GM21619 (cell line): Measurements from ENCODE around the gene WDR44.
"Not testable (repeated sequence)": the region's sequence is repeated elsewhere in the genome, so short reads cannot be mapped to it uniquely, and the experiment has no call there.

Experiments
- ATAC-seq: cut with Tn5 transposase; IDR thresholded peaks from one replicate; pipeline ENCODE4 v1.9.1; 2021; ENCODE audit not compliant: unreplicated experiment

The WDR44 gene

GRCh38 chrX:118345464-118346257 is at the start of gene WDR44:
WDR44 (plus strand) TSS chrX:118346106; CDS start chrX:118346504, 398 bp downstream.
- ATAC-seq, result peak; percentile 87

- not testable (repeated sequence) for ATAC-seq
These were observed 40.1 kb upstream of the WDR44 start for GRCh38 chrX:118305827-118306226.

- no peak for ATAC-seq
These were observed 30.4 kb upstream of the WDR44 start for GRCh38 chrX:118315529-118315928.

- ATAC-seq, result no peak
These were observed 21.3 kb upstream of the WDR44 start for GRCh38 chrX:118324588-118324987.

- no peak for ATAC-seq
These were observed 20.5 kb upstream of the WDR44 start for GRCh38 chrX:118325453-118325852.

- ATAC-seq, result no peak
These were observed 16.7 kb upstream of the WDR44 start for GRCh38 chrX:118329175-118329574.

- no peak for ATAC-seq
These were observed 8.2 kb upstream of the WDR44 start for GRCh38 chrX:118337687-118338086.

GRCh38 chrX:118338930-118339329 is 7.0 kb upstream of the WDR44 start:
- no peak for ATAC-seq

GRCh38 chrX:118345045-118345463 is 852 bp upstream of the WDR44 start:
- ATAC-seq, result no peak

GRCh38 chrX:118346258-118347094 is 570 bp downstream of the WDR44 start:
- ATAC-seq, result peak; percentile 19

- ATAC-seq, result no peak
These were observed 1.2 kb downstream of the WDR44 start for GRCh38 chrX:118347131-118347530.

- no peak for ATAC-seq
These were observed 1.8 kb downstream of the WDR44 start for GRCh38 chrX:118347736-118348135.

- no peak for ATAC-seq
These were observed 2.4 kb downstream of the WDR44 start for GRCh38 chrX:118348186-118348810.

- no peak for ATAC-seq
These were observed 3.3 kb downstream of the WDR44 start for GRCh38 chrX:118349188-118349587.

GRCh38 chrX:118350221-118350620 is 4.3 kb downstream of the WDR44 start:
- no peak for ATAC-seq

- no peak for ATAC-seq
These were observed 4.8 kb downstream of the WDR44 start for GRCh38 chrX:118350706-118351105.

- no peak for ATAC-seq
These were observed 6.7 kb downstream of the WDR44 start for GRCh38 chrX:118352566-118352965.

- peak; percentile 35 for ATAC-seq
These were observed 7.4 kb downstream of the WDR44 start for GRCh38 chrX:118353081-118353850.

- ATAC-seq, result no peak
These were observed 9.5 kb downstream of the WDR44 start for GRCh38 chrX:118355225-118355920.

GRCh38 chrX:118356154-118356701 is 10.3 kb downstream of the WDR44 start:
- ATAC-seq, result no peak
